Natural killer cell (primary cell): Measurements from ENCODE around the gene TFAP2B. TPM values are rescaled to one million over a fixed set of nuclear protein-coding genes. Genes with fewer than 3 reads are reported as not detected.

Source experiments
- ATAC-seq, 3 donors: fragments of 150-1000 bp in 2 of 3; fragments of 200-7000 bp in 1 of 3; cut with Tn5 transposase; 1 replicate in 1 of 3; 2 replicates in 2 of 3; pipeline ENCODE4 v1.10.0; 2021; ENCODE audit warnings: mild to moderate bottlenecking in 2 of 3, moderate library complexity in 2 of 3
- DNase-seq, 2 donors: peaks; one replicate each; pipeline versions ENCODE4 v3.0.0 to v3.0.0-alpha.2; 2013 to 2021; ENCODE audit warnings: mixed read lengths in 1 of 2
- H3K27ac ChIP-seq: one replicate; pipeline ENCODE4 v1.5.1; 2013; ENCODE audit warnings: mild to moderate bottlenecking, low read length
- H3K27me3 ChIP-seq: one replicate; pipeline ENCODE4 v1.6.1; 2013; ENCODE audit warnings: low read length; ENCODE audit not compliant: control insufficient read depth, insufficient read depth
- H3K36me3 ChIP-seq: one replicate; pipeline ENCODE4 v1.6.1; 2013; ENCODE audit warnings: low read length; ENCODE audit not compliant: control insufficient read depth, insufficient read depth
- H3K4me1 ChIP-seq: one replicate; pipeline ENCODE4 v1.6.1; 2013; ENCODE audit warnings: low read length; ENCODE audit not compliant: control insufficient read depth, insufficient read depth
- H3K4me3 ChIP-seq: one replicate; pipeline ENCODE4 v1.5.1; 2013; ENCODE audit warnings: low read length
- H3K9me3 ChIP-seq: one replicate; pipeline ENCODE4 v1.6.1; 2013; ENCODE audit warnings: low read length; ENCODE audit not compliant: control insufficient read depth, insufficient read depth
- H3K27ac Mint-ChIP-seq, 2 donors: one replicate each; pipeline ENCODE4 v1.8.0; 2022; ENCODE audit warnings: mild to moderate bottlenecking in 2 of 2, mixed read lengths in 2 of 2, moderate library complexity in 1 of 2
- H3K27me3 Mint-ChIP-seq, 2 donors: one replicate each; pipeline ENCODE4 v1.8.0; 2022; ENCODE audit warnings: low read depth in 2 of 2, mixed read lengths in 2 of 2
- H3K36me3 Mint-ChIP-seq: one replicate; pipeline ENCODE4 v1.8.0; 2022; ENCODE audit warnings: mixed read lengths
- H3K4me1 Mint-ChIP-seq, 2 donors: one replicate each; pipeline ENCODE4 v1.8.0; 2022; ENCODE audit warnings: mixed read lengths in 2 of 2
- H3K4me3 Mint-ChIP-seq: one replicate; pipeline ENCODE4 v1.8.0; 2022; ENCODE audit warnings: mild to moderate bottlenecking, moderate library complexity, mixed read lengths
- H3K9me3 Mint-ChIP-seq, 2 donors: one replicate each; pipeline ENCODE4 v1.8.0; 2022; ENCODE audit warnings: mixed read lengths in 2 of 2
- WGBS: methylation state at CpG from one replicate; pipeline ENCODE4 v1.1.7; 2013; ENCODE audit warnings: missing lambda C conversion rate; ENCODE audit not compliant: insufficient coverage; 5-methylcytosine and 5-hydroxymethylcytosine counted together
- intact Hi-C: fragments of 100-400 bp; cut with micrococcal nuclease; formaldehyde crosslinking; loops from one replicate; pipeline ENCODE4 v1.14.2; 2022
- total RNA-seq, 4 donors: library from RNA; stranded (reverse); fragments of 120-200 nt in 1 of 4; gene quantifications; one replicate each; pipeline versions ENCODE4 v1.2.3 to v1.2.4, GENCODE V29; 2013 to 2022
- TF ChIP-seq, protein P1 (sequence below): fragments of 200-600 bp; IDR thresholded peaks from one replicate; pipeline ENCODE4 v1.8.0; 2022; ENCODE audit warnings: antibody characterized with exemption

Gene TFAP2B
- total RNA-seq, 3 donors from 2014 or later (not counting 1 experiment from before 2014, with no cell fraction given), result not detected

GRCh38 chr6:50862176-50862575 is 43.5 kb downstream of the TFAP2B start:
- Histone ChIP-seq H3K36me3 (no peaks in the 10 kb centered on the region), H3K4me1 (no peaks in the 10 kb centered on the region), H3K4me3 (no peak overlapping the region), H3K27me3 (no peaks in the 10 kb centered on the region), H3K9me3 (no peaks in the 10 kb centered on the region), H3K27ac (no peak overlapping the region)
- Mint-ChIP-seq H3K27ac (no peak overlapping the region), H3K4me3 (no peak overlapping the region), H3K27me3 (no peaks in the 10 kb centered on the region), H3K36me3 (no peaks in the 10 kb centered on the region), H3K9me3 (peaks cover 3 to 9% of the 10 kb centered on the region in 2 donors), H3K4me1 (no peaks in the 10 kb centered on the region)
- WGBS, result 71% methylated on average over 3 of the region's 3 CpGs
- no peak for ATAC-seq
- DNase-seq, result no peak
- intact Hi-C loops, result no loop called here
- TF ChIP-seq, protein P1, sequence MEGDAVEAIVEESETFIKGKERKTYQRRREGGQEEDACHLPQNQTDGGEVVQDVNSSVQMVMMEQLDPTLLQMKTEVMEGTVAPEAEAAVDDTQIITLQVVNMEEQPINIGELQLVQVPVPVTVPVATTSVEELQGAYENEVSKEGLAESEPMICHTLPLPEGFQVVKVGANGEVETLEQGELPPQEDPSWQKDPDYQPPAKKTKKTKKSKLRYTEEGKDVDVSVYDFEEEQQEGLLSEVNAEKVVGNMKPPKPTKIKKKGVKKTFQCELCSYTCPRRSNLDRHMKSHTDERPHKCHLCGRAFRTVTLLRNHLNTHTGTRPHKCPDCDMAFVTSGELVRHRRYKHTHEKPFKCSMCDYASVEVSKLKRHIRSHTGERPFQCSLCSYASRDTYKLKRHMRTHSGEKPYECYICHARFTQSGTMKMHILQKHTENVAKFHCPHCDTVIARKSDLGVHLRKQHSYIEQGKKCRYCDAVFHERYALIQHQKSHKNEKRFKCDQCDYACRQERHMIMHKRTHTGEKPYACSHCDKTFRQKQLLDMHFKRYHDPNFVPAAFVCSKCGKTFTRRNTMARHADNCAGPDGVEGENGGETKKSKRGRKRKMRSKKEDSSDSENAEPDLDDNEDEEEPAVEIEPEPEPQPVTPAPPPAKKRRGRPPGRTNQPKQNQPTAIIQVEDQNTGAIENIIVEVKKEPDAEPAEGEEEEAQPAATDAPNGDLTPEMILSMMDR, result no peak

- Mint-ChIP-seq H3K9me3 (peaks cover 3% of the 10 kb centered on the region in 2 donors), H3K27me3 (no peaks in the 10 kb centered on the region), H3K4me3 (no peak overlapping the region), H3K4me1 (no peaks in the 10 kb centered on the region), H3K27ac (no peak overlapping the region), H3K36me3 (no peaks in the 10 kb centered on the region)
- 60% methylated on average over 1 of the region's 1 CpG for WGBS
- H3K27me3 ChIP-seq, result no peaks in the 10 kb centered on the region
- H3K4me1 ChIP-seq, result no peaks in the 10 kb centered on the region
- TF ChIP-seq, protein P1, result no peak
- H3K27ac ChIP-seq, result no peak overlapping the region
- no peak overlapping the region for H3K4me3 ChIP-seq
- no peaks in the 10 kb centered on the region for H3K36me3 ChIP-seq
- H3K9me3 ChIP-seq, result no peaks in the 10 kb centered on the region
- intact Hi-C loops, result no loop called here
- no peak for ATAC-seq
- DNase-seq, result no peak
These were observed 45.9 kb downstream of the TFAP2B start for GRCh38 chr6:50864601-50865000.

GRCh38 chr6:50868466-50868865 is 49.8 kb downstream of the TFAP2B start:
- H3K4me3 ChIP-seq, result no peak overlapping the region

DNA sequence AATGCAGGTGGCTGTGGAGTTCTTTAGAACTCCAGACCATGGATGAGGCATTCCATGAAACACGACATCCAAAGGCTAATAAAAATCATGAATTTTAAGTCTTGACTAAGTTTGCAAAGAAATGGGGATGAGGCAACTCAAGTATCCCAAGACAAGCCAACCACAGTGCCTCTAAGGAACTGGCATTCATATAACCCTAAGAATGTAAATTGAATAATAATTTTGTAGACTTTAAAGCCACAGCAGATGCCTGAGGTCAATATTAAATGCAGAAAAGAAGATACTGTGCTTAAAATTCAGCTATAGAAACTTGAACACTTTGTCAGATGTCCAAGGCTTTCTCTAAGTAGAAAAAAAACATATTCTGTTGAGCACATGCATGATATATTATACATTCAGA is 54.5 kb downstream of the TFAP2B start:
- Mint-ChIP-seq H3K9me3 (peaks cover 3 to 4% of the 10 kb centered on the region in 2 donors), H3K27me3 (no peaks in the 10 kb centered on the region), H3K36me3 (no peaks in the 10 kb centered on the region), H3K4me1 (no peaks in the 10 kb centered on the region), H3K27ac (no peak overlapping the region), H3K4me3 (no peak overlapping the region)
- Histone ChIP-seq H3K36me3 (no peaks in the 10 kb centered on the region), H3K4me1 (no peaks in the 10 kb centered on the region), H3K9me3 (no peaks in the 10 kb centered on the region), H3K4me3 (no peak overlapping the region), H3K27ac (no peak overlapping the region), H3K27me3 (no peaks in the 10 kb centered on the region)
- ATAC-seq (no peak), DNase-seq (no peak)
- intact Hi-C loops, result no loop called here
- 60% methylated on average over 1 of the region's 1 CpG for WGBS
- TF ChIP-seq, protein P1, result no peak

More at GRCh38 chr6:50868466-50868865, 49.8 kb downstream of the TFAP2B start:
- no peaks in the 10 kb centered on the region for H3K27me3 ChIP-seq
- H3K9me3 ChIP-seq, result no peaks in the 10 kb centered on the region
- H3K27ac ChIP-seq, result no peak overlapping the region
- no peak for DNase-seq
- no peaks in the 10 kb centered on the region for H3K36me3 Mint-ChIP-seq
- H3K36me3 ChIP-seq, result no peaks in the 10 kb centered on the region
- H3K4me1 ChIP-seq, result no peaks in the 10 kb centered on the region
- WGBS, result 91% methylated on average over 1 of the region's 1 CpG
- H3K9me3 Mint-ChIP-seq, result peaks cover 2 to 4% of the 10 kb centered on the region in 2 donors
- intact Hi-C loops, result no loop called here
- no peaks in the 10 kb centered on the region for H3K27me3 Mint-ChIP-seq
- no peaks in the 10 kb centered on the region for H3K4me1 Mint-ChIP-seq
- no peak overlapping the region for H3K27ac Mint-ChIP-seq
- ATAC-seq, result no peak
- TF ChIP-seq, protein P1, result no peak
- no peak overlapping the region for H3K4me3 Mint-ChIP-seq
